HepG2 (cell line): ENCODE results near the gene SLC22A4. TPM values are rescaled to one million over a fixed set of nuclear protein-coding genes. Genes with fewer than 3 reads are reported as not detected.

Source experiments
- CCAR2 ChIP-seq: fragments of 200-400 bp; formaldehyde crosslinking; optimal IDR thresholded peaks from 2 replicates; pipeline ENCODE3; 2018; ENCODE audit warnings: low read depth, mild to moderate bottlenecking, low read length, moderate library complexity
- IRF2 ChIP-seq: IDR thresholded peaks from 2 replicates; pipeline ENCODE4 v1.6.1; 2018; ENCODE audit warnings: missing genetic modification reagents, missing compliant biosample characterization
- KLF13 ChIP-seq: sonication (generic); formaldehyde crosslinking; IDR thresholded peaks from 2 replicates; pipeline ENCODE4 v1.4.0; 2020; ENCODE audit warnings: mild to moderate bottlenecking, missing genetic modification reagents
- MATR3 ChIP-seq: sonication (generic); formaldehyde crosslinking; IDR thresholded peaks from 2 replicates; pipeline ENCODE4 v1.4.0; 2020; ENCODE audit warnings: missing genetic modification reagents
- MXD4 ChIP-seq: IDR thresholded peaks from 2 replicates; pipeline ENCODE4 v1.6.1; 2016; ENCODE audit warnings: mild to moderate bottlenecking, missing biosample characterization, missing genetic modification reagents
- SALL2 ChIP-seq: sonication (generic); formaldehyde crosslinking; IDR thresholded peaks from 2 replicates; pipeline ENCODE4 v1.8.1; 2023; ENCODE audit warnings: mild to moderate bottlenecking, missing genetic modification reagents, inconsistent platforms
- SIN3A ChIP-seq: IDR thresholded peaks from 2 replicates; pipeline ENCODE4 v1.6.1; 2011; ENCODE audit warnings: low read depth, mild to moderate bottlenecking, control low read depth, low read length, borderline replicate concordance
- TCF12 ChIP-seq, 2 experiments: fragments of 450-650 bp in 1 of 2; sonication (generic) in 1 of 2; formaldehyde crosslinking in 1 of 2; IDR thresholded peaks; 2 replicates each; pipeline versions ENCODE4 v1.6.1 to v1.8.0; 2017 to 2022; ENCODE audit warnings: antibody characterized with exemption in 1 of 2, mild to moderate bottlenecking in 1 of 2, missing genetic modification reagents in 1 of 2, moderate library complexity in 1 of 2
- TSC22D2 ChIP-seq: sonication (generic); formaldehyde crosslinking; IDR thresholded peaks from 2 replicates; pipeline ENCODE4 v1.5.1; 2020; ENCODE audit warnings: missing genetic modification reagents, mild to moderate bottlenecking, borderline replicate concordance
- ZBTB21 ChIP-seq: sonication (generic); formaldehyde crosslinking; IDR thresholded peaks from 2 replicates; pipeline ENCODE4 v1.4.0; 2020; ENCODE audit warnings: missing genetic modification reagents
- ZBTB46 ChIP-seq: sonication (generic); formaldehyde crosslinking; IDR thresholded peaks from 2 replicates; pipeline ENCODE4 v1.4.0; 2020; ENCODE audit warnings: mild to moderate bottlenecking, missing genetic modification reagents, borderline replicate concordance
- ZBTB7A ChIP-seq: sonication (generic); formaldehyde crosslinking; IDR thresholded peaks from 2 replicates; pipeline ENCODE4 v1.8.0; 2022; ENCODE audit warnings: mild to moderate bottlenecking, missing genetic modification reagents
- ZBTB7B ChIP-seq: sonication (generic); formaldehyde crosslinking; IDR thresholded peaks from 2 replicates; pipeline ENCODE4 v1.4.0; 2020; ENCODE audit warnings: missing genetic modification reagents
- ZFP36L1 ChIP-seq: sonication (generic); formaldehyde crosslinking; IDR thresholded peaks from 2 replicates; pipeline ENCODE4 v1.8.0; 2022; ENCODE audit warnings: mild to moderate bottlenecking, missing genetic modification reagents, moderate library complexity
- ZNF10 ChIP-seq: sonication (generic); formaldehyde crosslinking; IDR thresholded peaks from 2 replicates; pipeline ENCODE4 v1.4.0; 2020; ENCODE audit warnings: mild to moderate bottlenecking, low read depth, missing genetic modification reagents, borderline replicate concordance
- ZNF20 ChIP-seq: sonication (generic); formaldehyde crosslinking; IDR thresholded peaks from 2 replicates; pipeline ENCODE4 v1.4.0; 2020; ENCODE audit warnings: mild to moderate bottlenecking, moderate library complexity, missing genetic modification reagents
- ZNF205 ChIP-seq: IDR thresholded peaks from 2 replicates; pipeline ENCODE4 v1.6.1; 2018; ENCODE audit warnings: missing biosample characterization, missing genetic modification reagents
- ZNF230 ChIP-seq: sonication (generic); formaldehyde crosslinking; IDR thresholded peaks from 2 replicates; pipeline ENCODE4 v1.4.0; 2020; ENCODE audit warnings: mild to moderate bottlenecking, missing genetic modification reagents
- ZNF256 ChIP-seq: sonication (generic); formaldehyde crosslinking; conservative IDR thresholded peaks from 2 replicates; pipeline ENCODE4 v1.4.0; 2020; ENCODE audit warnings: missing genetic modification reagents
- ZNF30 ChIP-seq: sonication (generic); formaldehyde crosslinking; IDR thresholded peaks from 2 replicates; pipeline ENCODE4 v1.5.0; 2020; ENCODE audit warnings: mild to moderate bottlenecking, missing genetic modification reagents
- ZNF550 ChIP-seq: sonication (generic); formaldehyde crosslinking; IDR thresholded peaks from 2 replicates; pipeline ENCODE4 v1.4.0; 2020; ENCODE audit warnings: mild to moderate bottlenecking, missing genetic modification reagents, borderline replicate concordance
- ZNF660 ChIP-seq: sonication (generic); formaldehyde crosslinking; IDR thresholded peaks from 2 replicates; pipeline ENCODE4 v1.5.1; 2020; ENCODE audit warnings: mild to moderate bottlenecking, low read depth, missing genetic modification reagents, borderline replicate concordance
- ZNF773 ChIP-seq: sonication (generic); formaldehyde crosslinking; IDR thresholded peaks from 2 replicates; pipeline ENCODE4 v1.4.0; 2020; ENCODE audit warnings: missing genetic modification reagents, borderline replicate concordance
- ZNF883 ChIP-seq: sonication (generic); formaldehyde crosslinking; IDR thresholded peaks from 2 replicates; pipeline ENCODE4 v1.5.1; 2020; ENCODE audit warnings: mild to moderate bottlenecking, missing genetic modification reagents; ENCODE audit errors: not compliant biosample characterization
- polyA plus RNA-seq, 8 experiments: library from polyadenylated mRNA; depleted of rRNA in 3 of 8; stranded (reverse) in 7 of 8; unstranded in 1 of 8; fragments of >200 nt; fragmentation: Illumina TruSeq in 4 of 8; extraction: Trizol in 4 of 8; gene quantifications; 2 replicates each; pipeline versions ENCODE4 v1.2.1 to v1.2.3, GENCODE V29; 2011 to 2016; ENCODE audit warnings: low read depth in 4 of 8, missing spikeins in 1 of 8, mixed read lengths in 1 of 8; ENCODE audit not compliant: insufficient read depth in 1 of 8
- total RNA-seq, 5 experiments: library from RNA; depleted of rRNA; stranded (reverse); fragments of >200 nt; fragmentation: Illumina TruSeq; extraction: Trizol; gene quantifications; 2 replicates each; pipeline ENCODE4 v1.2.3, GENCODE V29; 2016; ENCODE audit warnings: low read depth in 1 of 5
- TF ChIP-seq, protein P1 (sequence below): sonication (generic); formaldehyde crosslinking; IDR thresholded peaks from 2 replicates; pipeline ENCODE4 v1.4.0; 2020; ENCODE audit warnings: mild to moderate bottlenecking, missing genetic modification reagents
- TF ChIP-seq, protein P2 (sequence below): fragments of 450-650 bp; IDR thresholded peaks from 2 replicates; pipeline ENCODE4 v1.6.1; 2017

SLC22A4 gene
- total and polyA plus RNA-seq, 2 of the 13 experiments (the other 11 are each of a cell fraction or from before 2014, with no cell fraction given), result 0.33 to 0.62 TPM

- TF ChIP-seq ZNF256 (CRISPR knock-in tag) (no peak; the same call in 1 of the 2 replicates), ZNF30 (CRISPR knock-in tag) (no peak; the same call in 1 of the 2 replicates), TCF12 (IDR thresholded peaks at IDR 0.05) (no peak), TCF12 (CRISPR knock-in tag; IDR thresholded peaks at IDR 0.05) (peak; percentile 94), ZNF883 (CRISPR knock-in tag) (peak; percentile 90), ZNF773 (CRISPR knock-in tag) (no peak), SIN3A (no peak), ZBTB46 (CRISPR knock-in tag) (no peak), KLF13 (CRISPR knock-in tag) (peak; percentile 69; the same call in 1 of the 2 replicates), ZNF230 (0 out of 2 replicates have a peak, but pooled peaks have one; percentile 31), IRF2 (CRISPR knock-in tag) (no peak), ZNF205 (peak; percentile 42; the same call in 1 of the 2 replicates), ZNF10 (CRISPR knock-in tag) (no peak), MATR3 (CRISPR knock-in tag) (no peak), ZBTB7B (peak; percentile 18; the same call in 1 of the 2 replicates), ZBTB21 (CRISPR knock-in tag) (peak; percentile 18; the same call in 1 of the 2 replicates), ZNF660 (CRISPR knock-in tag) (no peak), MXD4 (CRISPR knock-in tag) (no peak; the same call in 1 of the 2 replicates), TSC22D2 (CRISPR knock-in tag) (no peak), ZNF20 (CRISPR knock-in tag) (0 out of 2 replicates have a peak, but pooled peaks have one; percentile 68), ZNF550 (CRISPR knock-in tag) (no peak), ZFP36L1 (peak; percentile 76), CCAR2 (no peak), SALL2 (CRISPR knock-in tag) (no peak), ZBTB7A (CRISPR knock-in tag) (peak; percentile 72; the same call in 1 of the 2 replicates)
- TF ChIP-seq, protein P1, sequence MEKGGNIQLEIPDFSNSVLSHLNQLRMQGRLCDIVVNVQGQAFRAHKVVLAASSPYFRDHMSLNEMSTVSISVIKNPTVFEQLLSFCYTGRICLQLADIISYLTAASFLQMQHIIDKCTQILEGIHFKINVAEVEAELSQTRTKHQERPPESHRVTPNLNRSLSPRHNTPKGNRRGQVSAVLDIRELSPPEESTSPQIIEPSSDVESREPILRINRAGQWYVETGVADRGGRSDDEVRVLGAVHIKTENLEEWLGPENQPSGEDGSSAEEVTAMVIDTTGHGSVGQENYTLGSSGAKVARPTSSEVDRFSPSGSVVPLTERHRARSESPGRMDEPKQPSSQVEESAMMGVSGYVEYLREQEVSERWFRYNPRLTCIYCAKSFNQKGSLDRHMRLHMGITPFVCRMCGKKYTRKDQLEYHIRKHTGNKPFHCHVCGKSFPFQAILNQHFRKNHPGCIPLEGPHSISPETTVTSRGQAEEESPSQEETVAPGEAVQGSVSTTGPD (CRISPR knock-in tag), result peak; percentile 89
- TF ChIP-seq, protein P2, sequence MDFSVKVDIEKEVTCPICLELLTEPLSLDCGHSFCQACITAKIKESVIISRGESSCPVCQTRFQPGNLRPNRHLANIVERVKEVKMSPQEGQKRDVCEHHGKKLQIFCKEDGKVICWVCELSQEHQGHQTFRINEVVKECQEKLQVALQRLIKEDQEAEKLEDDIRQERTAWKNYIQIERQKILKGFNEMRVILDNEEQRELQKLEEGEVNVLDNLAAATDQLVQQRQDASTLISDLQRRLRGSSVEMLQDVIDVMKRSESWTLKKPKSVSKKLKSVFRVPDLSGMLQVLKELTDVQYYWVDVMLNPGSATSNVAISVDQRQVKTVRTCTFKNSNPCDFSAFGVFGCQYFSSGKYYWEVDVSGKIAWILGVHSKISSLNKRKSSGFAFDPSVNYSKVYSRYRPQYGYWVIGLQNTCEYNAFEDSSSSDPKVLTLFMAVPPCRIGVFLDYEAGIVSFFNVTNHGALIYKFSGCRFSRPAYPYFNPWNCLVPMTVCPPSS, result no peak
Observed at GRCh38 chr5:132293066-132293991, 865 bp upstream of the SLC22A4 start (continued).
